RPMI7951 (cell line): ENCODE measurements around the gene FNBP1. TPM values are rescaled to one million over a fixed set of nuclear protein-coding genes. Genes with fewer than 3 reads are reported as not detected.

ENCODE experiments used
- DNase-seq: peaks from one replicate; pipeline ENCODE4 v3.0.0-alpha.2; 2012; ENCODE audit warnings: low read depth
- total RNA-seq: library from RNA; depleted of rRNA; stranded (reverse); fragments of >200 nt; shearing (Covaris generic); gene quantifications from 2 replicates; pipeline ENCODE4 v1.2.3, GENCODE V29; 2014

FNBP1 gene
- total RNA-seq, 1 experiment from 2014 or later, result 20.1 TPM

GRCh38 chr9:129921905-129922304 is 121.1 kb downstream of the FNBP1 start:
- DNase-seq, result no peak

DNA sequence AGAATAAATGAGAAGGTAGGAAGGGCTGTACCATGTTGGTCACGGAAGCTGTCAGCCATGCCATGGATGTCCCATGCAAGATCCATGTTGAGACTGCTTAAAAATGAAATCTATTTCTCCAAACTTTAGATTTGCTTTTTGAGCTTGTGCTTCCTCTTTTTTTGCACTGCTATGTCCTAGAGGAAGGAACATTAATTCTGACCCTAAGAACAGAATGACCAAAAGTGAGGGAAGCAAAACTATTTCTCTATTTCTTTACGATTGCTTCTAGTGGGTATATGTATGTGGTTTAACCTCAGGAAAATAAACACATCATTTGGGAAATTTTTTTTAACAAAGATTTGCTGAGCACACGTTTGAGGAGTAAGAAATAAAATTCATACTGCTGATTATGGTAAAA is 123.1 kb downstream of the FNBP1 start:
- no peak for DNase-seq

DNA sequence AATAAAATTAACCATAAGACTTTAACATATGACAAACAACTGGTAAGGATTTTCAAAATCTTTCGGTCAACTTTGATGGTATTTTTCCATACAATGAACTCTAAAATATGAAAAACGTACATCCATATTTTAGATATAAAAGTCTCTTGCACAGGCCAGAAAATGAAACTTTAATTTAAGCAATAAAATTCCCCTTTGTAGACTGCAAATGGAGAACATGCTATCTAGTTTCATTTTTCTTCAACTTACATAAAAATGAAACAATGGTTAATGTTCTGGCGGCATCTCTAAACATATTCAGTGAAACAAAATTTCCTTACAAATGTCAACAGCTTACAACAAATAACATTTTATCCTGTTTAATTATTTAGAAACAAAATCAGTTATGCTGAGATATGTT is 123.7 kb downstream of the FNBP1 start:
- no peak for DNase-seq

DNA sequence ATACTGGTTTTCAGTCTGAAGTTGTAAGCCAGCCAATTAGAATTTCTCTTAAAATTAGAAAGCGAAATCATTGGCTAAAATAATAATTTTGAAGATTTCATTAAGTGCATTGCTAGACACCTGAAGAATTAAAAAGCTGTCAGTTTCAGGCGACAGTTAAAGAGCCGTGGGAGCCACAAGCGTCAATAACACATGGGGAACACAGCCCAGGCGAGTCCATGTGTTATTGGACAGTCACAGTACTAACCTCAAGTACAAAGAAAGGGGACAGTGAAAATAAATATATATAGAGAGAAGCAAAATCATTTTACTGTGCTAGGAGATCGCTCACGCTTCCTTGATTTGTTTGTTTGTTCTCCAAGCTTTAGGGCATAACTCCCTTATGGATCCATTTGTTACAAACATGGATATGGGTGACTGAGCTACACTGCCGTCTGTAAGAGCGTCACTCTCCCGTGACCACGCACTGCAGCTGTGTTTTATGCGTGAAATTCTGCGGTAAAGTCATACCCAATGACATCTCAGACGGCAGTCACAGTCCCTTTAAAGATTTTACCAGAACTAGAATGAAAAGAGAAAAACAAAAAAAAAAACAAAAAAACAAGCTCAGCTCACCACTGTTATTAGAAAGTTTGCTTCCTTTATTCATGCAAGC is 124.6 kb downstream of the FNBP1 start:
- DNase-seq, result no peak

GRCh38 chr9:129916707-129917106 is 126.3 kb downstream of the FNBP1 start:
- DNase-seq, result no peak

DNA sequence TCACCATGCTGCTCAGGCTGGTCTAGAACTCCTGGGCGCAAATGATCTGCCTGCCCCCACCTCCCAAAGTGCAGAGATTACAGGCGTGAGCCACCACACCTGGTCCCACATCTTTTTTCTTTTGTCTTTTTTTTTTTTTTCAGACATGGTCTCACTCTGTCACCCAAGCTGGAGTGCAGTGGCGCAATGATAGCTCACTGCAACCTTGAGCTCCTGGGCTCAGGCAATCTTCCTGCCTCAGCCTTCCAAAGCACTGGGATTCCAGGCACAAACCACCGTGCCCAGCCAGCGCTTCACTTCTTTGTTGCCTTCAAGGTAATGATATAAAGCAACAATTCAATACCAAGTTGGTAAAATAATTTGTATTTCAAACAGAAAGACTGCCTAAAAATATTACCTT is 128.9 kb downstream of the FNBP1 start:
- DNase-seq, result no peak

DNA sequence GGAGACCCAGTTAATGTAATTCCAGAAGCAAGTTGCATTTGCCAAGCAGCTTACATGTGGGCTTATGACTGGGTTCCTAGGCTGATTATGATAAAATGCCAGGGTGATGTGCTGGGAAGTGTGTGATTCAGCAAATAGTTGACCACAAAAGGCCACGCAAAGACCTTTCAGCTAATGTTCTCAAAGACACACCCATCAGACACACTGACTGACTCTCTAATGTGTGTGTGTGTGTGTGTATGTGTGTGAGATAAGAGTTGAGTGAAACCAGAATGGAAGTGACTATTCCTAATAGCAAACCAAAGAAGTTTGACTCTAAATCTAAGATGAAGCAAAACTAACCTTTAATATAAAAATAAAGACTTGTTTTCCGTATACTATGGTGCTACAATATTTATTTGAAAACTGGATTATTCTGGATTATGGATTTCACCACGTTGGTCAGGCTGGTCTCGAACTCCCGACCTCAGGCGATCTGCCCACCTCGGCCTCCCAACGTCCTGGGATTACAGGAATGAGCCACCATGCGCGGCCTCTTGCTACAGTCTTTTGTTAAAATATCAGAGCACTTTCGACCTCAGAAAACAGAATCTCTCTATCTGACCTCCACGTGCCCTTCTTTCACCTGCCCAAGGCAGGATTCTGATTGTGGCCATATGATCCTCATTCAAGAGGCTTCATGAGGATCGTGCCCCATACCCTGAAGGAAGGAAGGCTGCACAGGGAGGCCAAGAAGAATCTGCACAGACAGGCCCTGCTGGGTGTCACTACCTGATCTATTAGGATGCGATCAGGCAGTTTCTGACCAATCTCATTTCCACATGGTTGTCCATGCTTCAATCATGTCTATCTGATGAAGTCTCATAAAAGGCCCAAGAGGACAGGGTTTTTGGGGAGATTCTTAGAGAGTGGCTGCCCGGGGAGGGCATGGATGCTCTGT is 132.1 kb downstream of the FNBP1 start:
- peak; percentile 98 for DNase-seq

DNA sequence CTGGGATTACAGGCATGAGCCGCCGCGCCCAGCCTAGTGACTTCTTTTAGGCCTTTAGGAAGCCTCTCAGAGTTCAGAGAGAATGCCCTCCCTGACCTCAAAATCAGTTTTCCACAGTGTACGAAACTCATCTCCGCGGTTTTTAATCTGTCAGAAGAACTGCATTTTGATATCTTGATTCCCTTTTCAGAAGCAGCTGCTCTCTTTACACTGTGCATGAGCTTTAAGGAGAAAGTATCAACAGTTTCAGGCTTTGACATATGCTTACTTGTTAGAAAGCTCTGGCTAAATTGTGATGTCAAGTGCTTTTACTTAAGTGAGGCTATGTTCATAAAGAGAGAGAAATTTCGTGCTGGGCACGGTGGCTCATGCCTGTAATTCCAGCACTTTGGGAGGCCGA is 133.1 kb downstream of the FNBP1 start:
- DNase-seq, result no peak

DNA sequence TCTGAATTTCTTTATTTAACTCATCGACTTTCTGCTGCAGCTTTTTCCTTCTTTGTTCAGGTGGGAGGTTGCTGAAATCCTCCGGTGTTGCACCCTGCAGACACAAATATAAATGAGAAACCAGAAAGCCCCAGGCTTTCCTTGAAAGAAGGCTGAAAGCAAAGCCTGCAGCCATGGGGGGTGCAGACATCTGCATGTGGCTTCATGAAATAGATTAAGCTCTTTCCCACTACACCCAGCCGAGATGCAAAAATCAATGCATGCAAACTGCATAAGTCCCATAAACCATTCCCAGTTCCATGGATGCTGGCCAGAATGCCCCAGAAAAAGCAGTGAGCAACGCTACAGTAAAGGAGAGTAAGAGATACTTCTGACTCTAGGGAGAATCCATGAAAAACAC is 134.1 kb downstream of the FNBP1 start:
- DNase-seq, result no peak

DNA sequence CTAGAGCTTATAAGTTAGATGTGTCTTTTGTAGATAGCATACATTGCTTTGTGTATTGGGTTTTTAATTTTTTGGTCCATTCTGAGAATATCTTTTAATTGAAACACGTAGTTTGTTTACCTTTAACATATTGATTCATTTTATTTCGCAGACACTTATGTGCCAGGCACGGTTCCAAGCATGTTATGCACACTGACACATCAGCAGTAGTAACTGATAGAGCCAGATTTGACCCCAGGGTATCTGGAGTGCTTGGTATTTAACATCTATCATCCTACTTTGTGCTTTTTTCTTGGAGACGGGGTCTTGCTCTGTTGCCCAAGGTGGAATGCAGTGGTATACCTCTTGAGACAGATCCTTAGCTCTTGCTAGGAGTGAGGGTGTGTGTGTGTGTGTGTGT is 135.8 kb downstream of the FNBP1 start:
- no peak for DNase-seq

DNA sequence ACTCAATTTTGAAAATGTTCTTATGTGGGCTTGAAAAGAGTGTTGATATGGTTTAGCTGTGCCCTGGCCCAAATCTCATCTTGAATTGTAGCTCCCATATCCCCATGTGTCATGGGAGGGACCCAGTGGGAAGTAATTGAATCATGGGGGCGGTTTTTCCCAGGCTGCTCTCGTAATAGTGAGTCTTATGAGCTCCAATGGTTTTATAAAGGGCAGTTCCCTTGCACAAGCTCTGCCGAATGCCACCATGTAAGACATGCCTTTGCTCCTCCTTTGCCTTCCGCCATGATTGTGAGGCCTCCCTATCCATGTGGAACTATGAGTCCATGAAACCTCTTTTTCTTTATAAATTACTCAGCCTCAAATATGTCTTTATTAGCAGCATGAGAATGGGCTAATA is 136.7 kb downstream of the FNBP1 start:
- DNase-seq, result no peak

GRCh38 chr9:129904734-129905133 is 138.3 kb downstream of the FNBP1 start:
- no peak for DNase-seq

- no peak for DNase-seq
Observed at GRCh38 chr9:129902740-129903134, 140.3 kb downstream of the FNBP1 start.

DNA sequence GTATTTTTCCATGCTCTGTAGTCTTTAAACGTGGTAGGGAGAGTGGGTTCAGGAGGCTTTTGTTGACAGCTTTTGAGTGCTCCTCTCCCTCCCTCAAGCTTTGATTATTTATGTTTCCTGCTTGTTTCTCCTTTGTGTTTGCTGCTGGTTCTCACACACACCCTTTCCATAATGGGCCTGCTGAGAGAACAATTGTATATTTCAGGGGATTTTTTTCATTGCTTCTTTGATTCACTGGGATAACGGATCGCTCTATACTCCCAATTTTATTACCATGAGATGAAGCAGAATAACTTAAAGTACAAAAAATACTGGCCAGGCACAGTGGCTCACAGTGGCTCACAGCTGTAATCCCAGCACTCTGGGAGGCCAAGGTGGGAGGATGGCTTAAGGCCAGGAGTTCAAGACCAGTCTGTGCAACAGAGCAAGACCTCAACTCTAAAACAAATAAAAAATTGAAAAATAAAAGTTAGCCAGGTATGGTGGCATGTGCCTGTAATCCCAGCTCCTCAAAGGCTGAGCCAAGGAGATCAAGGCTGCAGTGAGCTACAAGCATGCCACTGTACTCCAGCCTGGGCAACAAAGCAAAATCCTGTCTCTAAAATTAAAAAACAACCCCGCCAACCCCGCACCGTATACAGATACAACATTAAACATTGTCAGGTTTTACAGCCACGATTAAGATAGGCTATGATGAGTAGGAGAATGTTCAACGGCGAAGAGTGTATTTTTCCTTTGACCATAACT is 140.8 kb downstream of the FNBP1 start:
- no peak for DNase-seq

DNA sequence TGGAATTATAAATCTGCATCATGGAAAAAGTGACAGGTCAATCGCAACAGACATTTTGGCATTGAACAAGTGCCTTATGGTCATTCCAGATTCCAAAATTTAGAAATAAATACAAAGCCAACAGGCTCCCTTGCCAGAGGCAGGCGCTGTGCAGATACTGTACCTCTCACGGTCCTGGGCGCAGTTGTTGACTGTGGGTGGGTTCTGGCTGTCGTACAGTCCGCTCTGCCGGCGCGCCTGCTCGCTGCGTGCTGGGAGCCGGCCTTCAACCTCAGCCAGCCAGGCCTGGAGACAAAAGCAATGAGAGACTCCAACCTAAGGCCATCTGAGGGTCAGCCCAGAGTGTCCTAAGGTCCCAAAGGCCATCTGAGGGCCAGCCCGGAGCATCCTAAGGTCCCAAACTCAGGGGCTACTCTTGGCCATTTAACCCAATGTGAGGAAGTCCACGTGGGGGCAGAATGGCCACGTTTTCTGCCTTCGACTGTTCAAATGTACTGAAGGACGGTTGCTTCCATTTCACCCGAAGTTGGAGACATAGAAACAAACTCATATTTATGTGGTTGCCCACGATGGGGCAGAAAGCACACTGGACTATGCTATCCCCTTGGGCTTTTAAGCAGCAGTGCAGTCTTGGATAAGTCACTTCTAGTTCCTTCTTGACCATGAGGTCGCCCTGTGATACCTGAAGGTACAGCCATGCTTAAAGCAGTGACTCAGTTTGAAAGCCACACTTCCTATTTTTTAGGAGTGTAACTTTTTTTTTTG is 142.5 kb downstream of the FNBP1 start:
- DNase-seq, result no peak

- DNase-seq, result no peak
Observed at GRCh38 chr9:129899620-129900019, 143.4 kb downstream of the FNBP1 start.

- DNase-seq, result peak; percentile 27
Observed at GRCh38 chr9:129898185-129898584, 144.8 kb downstream of the FNBP1 start.

DNA sequence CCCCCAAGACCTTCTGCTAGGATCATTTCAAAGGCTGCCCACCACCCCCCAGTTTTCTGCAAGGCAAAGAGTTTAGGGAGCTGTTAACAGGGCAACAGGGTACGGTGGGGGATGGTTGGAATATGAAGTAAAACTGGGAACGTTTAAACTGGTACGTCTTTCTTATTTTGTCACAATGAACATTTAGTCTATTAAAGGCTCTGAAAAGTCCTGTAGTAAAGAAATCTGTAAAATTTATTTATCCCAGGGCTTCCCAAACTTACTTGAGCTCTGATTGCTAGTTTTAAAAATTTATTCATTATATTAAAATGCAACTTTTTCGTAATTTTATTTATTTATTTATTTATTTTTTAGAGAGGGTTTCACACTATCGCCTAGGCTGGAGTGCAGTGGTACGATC is 145.7 kb downstream of the FNBP1 start:
- no peak for DNase-seq

- no peak for DNase-seq
Observed at GRCh38 chr9:129895376-129896268, 147.4 kb downstream of the FNBP1 start.

DNA sequence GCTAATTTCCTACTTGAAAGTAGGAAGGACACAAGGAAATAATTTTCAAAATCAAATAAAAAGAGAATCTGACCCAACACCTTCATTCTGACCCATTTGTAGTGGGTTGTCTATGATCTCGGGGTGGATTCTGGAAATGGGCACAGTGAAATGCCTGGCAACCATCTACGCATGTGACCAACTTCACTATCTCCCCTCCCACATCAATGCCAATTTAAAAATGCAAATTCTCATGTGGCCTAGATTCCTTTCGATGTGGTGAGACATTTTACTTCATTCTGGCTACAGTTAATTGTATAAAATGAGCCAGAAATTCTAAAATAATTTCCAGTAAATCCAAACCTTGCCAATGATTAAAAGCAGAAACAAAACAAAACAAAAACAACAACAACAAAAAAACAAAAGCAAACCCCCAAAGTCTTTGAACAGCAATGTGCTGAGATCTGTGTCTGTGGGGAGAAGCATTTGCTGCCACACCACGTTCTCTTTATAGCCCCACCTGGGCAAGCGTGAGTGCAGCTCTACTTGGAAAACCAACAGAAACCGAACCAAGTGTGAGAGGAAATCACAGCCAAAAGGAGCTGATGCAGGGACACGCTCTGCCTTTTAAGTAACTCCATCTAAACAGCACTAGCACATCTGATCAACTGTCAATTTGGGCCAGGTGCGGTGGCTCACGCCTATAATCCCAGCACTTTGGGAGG is 148.7 kb downstream of the FNBP1 start:
- no peak for DNase-seq
